GM21619 (cell line): ENCODE data around the gene SLC22A14.
"Not testable (repeated sequence)": the region's sequence is repeated elsewhere in the genome, so short reads cannot be mapped to it uniquely, and the experiment has no call there.

ENCODE experiments used
- ATAC-seq: cut with Tn5 transposase; IDR thresholded peaks from one replicate; pipeline ENCODE4 v1.9.1; 2021; ENCODE audit not compliant: unreplicated experiment

Gene SLC22A14

DNA sequence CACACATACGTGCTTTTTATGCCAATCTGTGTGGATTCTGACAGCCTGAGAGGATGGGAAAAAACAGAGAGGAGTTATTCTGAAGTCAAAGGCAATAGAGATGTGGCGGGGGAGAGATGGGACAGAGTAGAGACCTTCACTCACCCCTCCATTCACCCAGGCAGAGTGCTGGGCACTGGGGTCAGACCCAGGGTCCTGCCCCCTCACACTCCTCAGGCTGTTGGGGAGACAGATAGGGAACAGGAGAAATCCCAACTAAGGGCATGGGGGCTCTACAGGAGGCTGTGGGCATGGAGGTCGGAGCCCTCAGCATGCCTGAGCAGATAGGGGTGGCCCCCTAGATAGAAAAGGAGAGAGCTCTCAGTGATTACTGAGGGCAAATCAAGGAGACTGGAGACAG, 30.3 kb downstream of the SLC22A14 start:
- no peak for ATAC-seq

- no peak for ATAC-seq
These were observed 31.2 kb downstream of the SLC22A14 start for GRCh38 chr3:38313263-38313662.

- no peak for ATAC-seq
These were observed 31.6 kb downstream of the SLC22A14 start for GRCh38 chr3:38313695-38314094.

- ATAC-seq, result no peak
These were observed 32.1 kb downstream of the SLC22A14 start for GRCh38 chr3:38314112-38314763.

DNA sequence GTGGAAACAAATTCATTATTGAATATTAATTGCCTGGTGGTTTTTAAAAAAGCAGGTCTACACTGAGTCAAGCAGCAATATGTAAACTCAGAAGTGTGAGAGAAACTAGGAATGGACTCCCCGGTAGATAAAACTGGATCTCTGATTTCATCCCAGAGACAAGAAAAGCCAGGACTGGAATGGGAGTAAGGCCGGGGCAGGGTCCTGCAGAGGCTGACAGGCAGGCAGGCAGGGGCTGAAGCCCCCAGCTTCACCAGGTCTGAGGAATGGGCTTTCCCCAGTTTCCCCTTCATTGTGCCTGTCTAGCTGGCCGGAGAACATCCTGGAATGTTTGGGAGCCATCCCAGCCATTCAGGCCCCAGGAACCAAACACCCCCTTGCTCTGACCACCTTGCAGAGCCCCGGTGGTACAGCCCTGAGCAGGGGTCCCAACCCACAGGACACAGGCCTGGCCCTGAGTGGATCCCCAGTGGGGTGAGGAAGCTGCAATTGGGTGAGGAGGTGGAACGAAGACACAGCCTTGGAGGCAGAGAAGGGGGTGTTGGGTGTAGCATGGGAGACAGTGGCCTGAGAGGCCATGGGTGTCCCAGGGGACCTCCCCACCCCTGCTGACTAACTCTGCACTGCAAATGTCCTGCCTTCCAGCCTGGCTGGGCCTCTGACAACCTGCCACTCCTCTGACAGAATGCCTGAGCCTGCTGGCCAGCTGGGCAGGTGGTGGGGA, 32.8 kb downstream of the SLC22A14 start:
- no peak for ATAC-seq

DNA sequence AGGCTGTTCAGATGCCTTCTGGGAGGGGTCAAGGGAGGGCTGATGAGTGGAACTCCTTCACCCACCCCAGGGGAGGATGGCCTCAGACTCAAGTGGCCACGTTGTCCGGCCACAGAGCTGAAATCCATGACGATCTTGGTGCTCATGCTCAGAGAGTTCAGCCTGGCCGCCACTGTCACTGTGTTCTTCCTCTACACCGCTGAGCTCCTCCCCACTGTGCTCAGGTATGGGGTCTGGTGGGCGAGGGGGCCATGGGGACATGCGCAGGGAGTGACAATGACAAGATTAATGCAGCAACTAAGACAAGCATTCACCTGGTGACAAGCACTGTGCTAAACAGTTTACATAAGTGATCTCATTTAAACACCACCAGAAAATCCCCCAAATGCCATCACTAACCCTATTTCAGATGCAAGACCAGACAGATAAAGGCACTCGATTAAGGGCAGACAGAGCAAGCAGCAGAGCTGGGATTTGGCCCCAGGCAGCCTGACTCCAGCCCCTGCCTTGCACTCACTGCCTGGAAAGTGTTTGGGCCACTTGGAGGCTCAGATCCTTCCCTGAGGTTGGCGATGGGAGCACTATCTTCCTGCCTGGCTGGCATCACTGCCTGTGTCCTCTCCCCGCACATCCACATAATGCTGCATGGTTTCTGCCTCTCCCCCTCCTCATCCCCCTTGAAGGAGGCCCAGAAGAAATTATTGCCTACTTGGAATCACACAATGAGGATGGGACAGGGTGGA, 33.6 kb downstream of the SLC22A14 start:
- no peak for ATAC-seq

GRCh38 chr3:38316356-38317191, 34.5 kb downstream of the SLC22A14 start:
- ATAC-seq, result no peak

GRCh38 chr3:38317192-38317759, 35.2 kb downstream of the SLC22A14 start:
- no peak for ATAC-seq

- no peak for ATAC-seq
These were observed 36.9 kb downstream of the SLC22A14 start for GRCh38 chr3:38318766-38319671.

- ATAC-seq, result not testable (repeated sequence)
These were observed 38.5 kb downstream of the SLC22A14 start for GRCh38 chr3:38320638-38321037.

DNA sequence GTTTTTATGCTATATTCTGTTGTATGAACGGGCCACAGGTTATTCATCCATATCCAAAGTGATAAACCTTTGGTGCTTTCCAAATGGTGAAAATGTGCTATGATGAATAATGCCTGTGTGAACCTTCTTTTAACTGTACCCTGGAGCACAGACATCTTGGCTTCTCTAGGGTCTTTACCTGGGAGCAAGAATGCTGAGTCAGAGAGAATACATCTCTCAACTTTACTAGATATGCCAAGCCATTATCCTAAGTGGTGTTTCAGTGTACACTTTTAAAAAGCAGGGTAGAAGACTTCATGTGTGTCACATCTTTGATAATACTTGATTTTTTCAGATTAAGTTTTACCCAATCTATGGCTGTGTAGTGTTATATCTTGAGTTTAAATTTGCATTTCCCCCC, 41.0 kb downstream of the SLC22A14 start:
- no peak for ATAC-seq

DNA sequence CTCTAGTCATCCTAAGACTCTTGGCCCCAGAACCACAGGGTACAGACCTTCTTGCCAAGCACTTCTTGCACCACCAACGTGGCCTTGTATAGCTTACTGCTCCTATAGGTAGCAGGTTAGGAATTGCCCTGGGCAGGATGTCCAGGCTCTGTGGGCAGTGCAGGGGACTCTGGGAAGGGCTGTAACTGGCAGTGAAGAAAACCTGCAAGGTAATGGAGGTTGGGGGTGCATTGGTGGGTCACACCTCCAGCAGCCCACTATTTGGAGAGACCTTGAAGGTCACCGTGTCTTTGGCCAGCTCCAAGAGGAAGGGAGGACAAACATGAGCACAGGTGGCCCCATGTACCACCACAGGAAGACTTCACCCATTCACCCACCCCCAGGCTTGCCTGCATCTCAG, 43.2 kb downstream of the SLC22A14 start:
- ATAC-seq, result no peak

DNA sequence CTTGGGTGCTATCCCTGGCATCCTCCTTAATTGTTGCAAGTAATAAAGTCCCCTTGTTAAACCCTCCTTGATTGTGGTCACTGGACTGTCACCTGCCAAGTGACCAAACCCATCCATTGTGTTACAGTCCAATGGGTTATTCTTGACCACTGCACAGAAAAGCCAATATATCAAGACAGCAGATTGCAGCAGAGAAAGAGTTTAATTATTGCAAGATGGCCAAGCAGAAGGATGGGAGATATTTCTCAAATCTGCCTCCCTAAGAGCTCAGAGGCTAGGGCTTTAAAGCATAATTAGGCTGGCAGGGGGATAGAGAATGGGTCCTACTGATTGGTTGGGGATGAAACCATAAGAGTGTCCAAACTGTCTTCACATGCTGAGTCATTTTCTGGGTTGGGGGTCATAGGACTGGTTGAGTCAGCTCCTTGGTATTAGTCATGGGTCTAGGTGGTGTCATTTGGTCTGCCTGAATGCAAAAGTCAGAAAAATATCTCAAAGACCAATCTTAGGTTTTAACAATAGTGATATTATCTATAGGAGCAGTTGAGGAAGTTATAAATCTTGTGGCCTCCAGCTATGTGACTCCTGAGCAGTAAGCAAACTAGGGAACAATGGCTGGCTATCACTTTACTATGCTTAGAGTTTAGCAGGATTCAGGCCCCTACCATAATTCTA, 45.4 kb downstream of the SLC22A14 start:
- no peak for ATAC-seq

GRCh38 chr3:38331257-38332022, 49.3 kb downstream of the SLC22A14 start:
- no peak for ATAC-seq

GRCh38 chr3:38332201-38332600, 50.1 kb downstream of the SLC22A14 start:
- no peak for ATAC-seq

- ATAC-seq, result no peak
These were observed 52.3 kb downstream of the SLC22A14 start for GRCh38 chr3:38334142-38335055.

GRCh38 chr3:38335263-38335662, 53.2 kb downstream of the SLC22A14 start:
- ATAC-seq, result no peak
